Aorta (tissue), 5 donors: ENCODE measurements around the gene CD200. TPM values are rescaled to one million over a fixed set of nuclear protein-coding genes. Genes with fewer than 3 reads are reported as not detected.
A peak's percentile ranks its signal among the peaks of the same experiment; 100 is the strongest.

Source experiments
- ATAC-seq: fragments of 200-7000 bp; cut with Tn5 transposase; one replicate; pipeline ENCODE4 v1.9.1; 2022; ENCODE audit warnings: moderate library complexity; ENCODE audit not compliant: low FRiP score
- DNase-seq, 2 donors: peaks; one replicate each; pipeline ENCODE4 v3.0.0-alpha.2; 2020
- H3K27ac ChIP-seq, 2 donors: one replicate each; pipeline ENCODE4 v1.5.1; 2013; ENCODE audit warnings: low read length in 2 of 2, mild to moderate bottlenecking in 2 of 2, moderate library complexity in 2 of 2, control low read depth in 1 of 2, inconsistent platforms in 1 of 2, low read depth in 1 of 2
- H3K27me3 ChIP-seq, 2 donors: one replicate each; pipeline ENCODE4 v1.6.1; 2013; ENCODE audit warnings: control low read depth in 1 of 2, low read length in 1 of 2, mild to moderate bottlenecking in 1 of 2, moderate library complexity in 1 of 2; ENCODE audit not compliant: insufficient read depth in 2 of 2, control insufficient read depth in 1 of 2
- H3K36me3 ChIP-seq, 2 donors: one replicate each; pipeline ENCODE4 v1.6.1; 2013; ENCODE audit warnings: control low read depth in 1 of 2, low read length in 1 of 2, mild to moderate bottlenecking in 1 of 2; ENCODE audit not compliant: insufficient read depth in 2 of 2, control insufficient read depth in 1 of 2
- H3K4me1 ChIP-seq, 2 donors: one replicate each; pipeline ENCODE4 v1.6.1; 2013; ENCODE audit warnings: low read length in 2 of 2, control low read depth in 1 of 2, mild to moderate bottlenecking in 1 of 2, moderate library complexity in 1 of 2; ENCODE audit not compliant: insufficient read depth in 2 of 2, control insufficient read depth in 1 of 2
- H3K4me3 ChIP-seq, 2 donors: one replicate each; pipeline ENCODE4 v1.5.1; 2013; ENCODE audit warnings: low read length in 2 of 2, control low read depth in 1 of 2, mild to moderate bottlenecking in 1 of 2
- H3K9me3 ChIP-seq: one replicate; pipeline ENCODE4 v1.6.1; 2013; ENCODE audit warnings: mild to moderate bottlenecking, low read length; ENCODE audit not compliant: control insufficient read depth
- WGBS, 2 donors: extraction: QIAGEN DNeasy Blood & Tissue Kit; methylation state at CpG; one replicate each; pipeline ENCODE4 v1.1.7; 2013; 5-methylcytosine and 5-hydroxymethylcytosine counted together
- intact Hi-C, 2 donors: fragments of 100-400 bp; cut with DNase I; formaldehyde crosslinking; loops; one replicate each; pipeline versions ENCODE4 v1.14.2 to v1.15.0; 2022
- polyA plus RNA-seq, 2 donors: library from polyadenylated mRNA; stranded (reverse); fragments of 200-250 nt; gene quantifications; one replicate each; pipeline ENCODE4 v1.2.3, GENCODE V29; 2013
- total RNA-seq, 2 donors: library from RNA; stranded (reverse); fragmentation: NEBNext Ultra II Directional; extraction: Animal tissue kit (Norgen Biotek cat#: 25700); gene quantifications; one replicate each; pipeline ENCODE4 v1.2.1, GENCODE V29; 2021
- donor health status: healthy with polysubstance abuse.
- donor health status: Bipolar disorder and iron deficiency.
- donor health status: DM: no; HTN: no; CAD: no.
- donor health status: DM: no; HTN: no; CAD: no.
- donor health status: DM: yes; HTN: yes; CAD: no.

The CD200 gene
- total and polyA plus RNA-seq, 4 donors, result 15.8 to 45.3 (median 29.9) TPM

DNA sequence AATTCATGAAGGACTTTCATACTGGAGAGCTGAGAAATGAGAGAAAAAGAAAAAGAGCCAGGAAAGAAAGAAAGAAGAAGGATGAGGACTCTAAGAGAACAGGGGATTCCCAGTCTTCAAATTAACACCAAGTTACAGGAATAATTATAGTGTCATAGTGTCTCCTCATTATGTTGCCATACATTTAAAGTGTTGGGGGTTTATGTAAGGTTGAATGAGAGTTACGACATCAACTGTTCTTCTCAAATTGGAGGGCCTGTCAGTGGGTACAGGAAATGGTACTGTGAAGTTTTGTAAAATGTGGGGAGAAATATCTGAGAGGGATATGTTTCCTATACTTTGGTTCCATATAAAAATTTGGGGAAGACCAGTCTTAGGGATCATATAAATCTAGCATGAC is 12.3 kb upstream of the CD200 start:
- Histone ChIP-seq H3K27ac (no peak overlapping the region), H3K27me3 (no peaks in the 10 kb centered on the region), H3K9me3 (no peaks in the 10 kb centered on the region), H3K36me3 (no peaks in the 10 kb centered on the region), H3K4me3 (no peak overlapping the region), H3K4me1 (no peaks in the 10 kb centered on the region)
- intact Hi-C loops, result no loop called here
- ATAC-seq (no peak), DNase-seq (no peak)
- WGBS, 2 donors, result 91 to 97% methylated on average over 1 of the region's 1 CpG

DNA sequence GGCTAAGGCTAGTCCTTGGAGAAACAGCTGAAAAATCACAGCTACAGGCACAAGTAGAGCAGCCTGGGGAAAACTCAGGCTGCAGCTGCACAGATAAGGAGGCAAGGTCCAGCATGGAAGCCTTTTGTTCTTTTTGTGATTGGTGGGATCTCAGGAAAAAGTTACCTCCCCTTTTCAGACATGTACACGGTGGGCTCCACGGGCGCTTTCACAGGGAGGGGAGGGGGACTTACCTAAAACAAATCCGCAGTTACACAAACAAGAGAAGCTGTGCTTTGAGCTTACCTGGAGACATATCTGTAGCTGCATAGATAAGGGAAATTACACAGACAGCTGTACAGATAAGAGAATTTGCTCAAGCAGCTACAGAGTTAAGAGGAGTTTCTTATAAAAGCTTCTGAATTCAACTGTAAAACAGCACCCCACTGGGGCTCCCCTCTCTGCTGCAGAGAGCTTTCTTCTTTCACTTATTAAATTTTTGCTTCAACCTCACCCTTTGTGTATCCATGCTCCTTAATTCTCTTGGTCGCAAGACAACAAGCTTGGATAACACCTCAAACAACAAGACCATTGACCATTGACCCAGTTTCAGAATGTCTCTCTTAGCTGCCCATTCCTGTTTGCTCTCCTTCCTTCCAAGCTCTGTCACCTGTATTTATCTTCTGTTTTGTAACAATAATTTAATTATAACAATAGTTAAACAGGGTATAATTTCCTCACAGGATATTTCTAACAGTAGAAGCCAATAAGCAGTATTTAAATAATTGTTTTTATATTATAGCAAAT is 10.9 kb upstream of the CD200 start:
- no peaks in the 10 kb centered on the region for H3K4me1 ChIP-seq
- intact Hi-C loops, result no loop called here
- no peaks in the 10 kb centered on the region for H3K36me3 ChIP-seq
- no peak for DNase-seq
- H3K4me3 ChIP-seq, result no peak overlapping the region
- ATAC-seq, result no peak
- WGBS, 2 donors, result 38 to 53% methylated on average over 5 of the region's 5 CpGs
- H3K27me3 ChIP-seq, result no peaks in the 10 kb centered on the region
- H3K27ac ChIP-seq, result no peak overlapping the region
- no peaks in the 10 kb centered on the region for H3K9me3 ChIP-seq

DNA sequence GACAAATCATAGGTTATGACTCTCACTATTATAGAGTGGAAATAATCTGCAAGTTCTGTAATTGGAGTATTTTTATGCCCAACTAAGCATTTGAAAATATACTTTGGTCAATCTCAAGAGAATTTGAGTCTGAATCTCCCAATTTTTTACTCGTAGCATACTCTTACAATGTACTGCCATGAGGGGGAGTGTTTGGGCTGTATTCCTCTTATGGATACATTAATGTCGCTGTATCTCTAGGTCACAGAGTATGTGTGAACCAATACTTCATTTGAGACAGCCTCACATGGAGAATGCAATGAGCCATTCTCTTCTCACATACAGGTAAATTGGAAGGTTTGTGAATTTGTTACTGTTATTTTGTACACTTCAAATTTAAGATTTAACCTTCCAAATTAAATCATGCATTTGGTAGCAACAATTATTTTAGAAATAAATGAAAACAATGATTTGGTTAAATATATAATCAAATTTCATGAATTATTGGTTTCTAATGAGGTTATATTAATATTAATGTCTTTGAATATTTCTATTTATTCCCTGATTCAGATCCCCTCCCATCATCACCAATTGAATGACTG is 5.5 kb upstream of the CD200 start:
- no peaks in the 10 kb centered on the region for H3K36me3 ChIP-seq
- peak; percentile 86 for ATAC-seq
- no peaks in the 10 kb centered on the region for H3K4me1 ChIP-seq
- 0 to 2% methylated on average over 2 of the region's 2 CpGs for WGBS, 2 donors
- no peak for DNase-seq
- no peak overlapping the region for H3K4me3 ChIP-seq
- no peaks in the 10 kb centered on the region for H3K27me3 ChIP-seq
- intact Hi-C loops, result loop anchor here in 1 of 2 donors (2.0 kb wide), 1 partner anchor 191 kb away; no protein-coding TSS in a partner anchor
- H3K9me3 ChIP-seq, result no peaks in the 10 kb centered on the region
- H3K27ac ChIP-seq, result no peak overlapping the region

DNA sequence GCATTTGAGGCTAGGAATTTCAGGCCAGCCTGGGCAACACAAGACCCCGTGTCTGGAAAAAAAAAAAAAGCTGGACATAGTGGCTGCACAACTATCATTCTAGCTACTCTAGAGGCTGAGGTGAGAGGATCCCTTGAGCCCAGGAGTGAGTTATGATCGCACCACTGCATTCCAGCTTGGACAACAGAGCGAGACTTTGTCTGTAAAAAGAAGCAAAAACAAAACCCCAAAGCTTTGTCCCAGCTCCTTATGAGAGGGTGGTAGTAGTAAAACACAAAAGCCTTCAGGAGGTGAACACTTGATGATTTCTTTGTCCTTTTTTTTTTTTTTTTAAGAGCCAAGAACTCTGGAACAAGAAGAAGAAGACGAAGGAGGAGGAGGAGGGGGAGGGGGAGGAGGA is 1.1 kb upstream of the CD200 start:
- 70 to 93% methylated on average over 3 to 4 of the region's 4 CpGs for WGBS, 2 donors
- no peak overlapping the region for H3K27ac ChIP-seq
- ATAC-seq, result no peak
- H3K27me3 ChIP-seq, result no peaks in the 10 kb centered on the region
- no peaks in the 10 kb centered on the region for H3K9me3 ChIP-seq
- H3K36me3 ChIP-seq, result no peaks in the 10 kb centered on the region
- H3K4me3 ChIP-seq, result no peak overlapping the region
- no peak for DNase-seq
- intact Hi-C loops, result loop anchor here (5.0 kb wide), 3 partner anchors 60 to 185 kb away; no protein-coding TSS in a partner anchor
- H3K4me1 ChIP-seq, result peaks cover 0 to 1% of the 10 kb centered on the region in 2 donors

DNA sequence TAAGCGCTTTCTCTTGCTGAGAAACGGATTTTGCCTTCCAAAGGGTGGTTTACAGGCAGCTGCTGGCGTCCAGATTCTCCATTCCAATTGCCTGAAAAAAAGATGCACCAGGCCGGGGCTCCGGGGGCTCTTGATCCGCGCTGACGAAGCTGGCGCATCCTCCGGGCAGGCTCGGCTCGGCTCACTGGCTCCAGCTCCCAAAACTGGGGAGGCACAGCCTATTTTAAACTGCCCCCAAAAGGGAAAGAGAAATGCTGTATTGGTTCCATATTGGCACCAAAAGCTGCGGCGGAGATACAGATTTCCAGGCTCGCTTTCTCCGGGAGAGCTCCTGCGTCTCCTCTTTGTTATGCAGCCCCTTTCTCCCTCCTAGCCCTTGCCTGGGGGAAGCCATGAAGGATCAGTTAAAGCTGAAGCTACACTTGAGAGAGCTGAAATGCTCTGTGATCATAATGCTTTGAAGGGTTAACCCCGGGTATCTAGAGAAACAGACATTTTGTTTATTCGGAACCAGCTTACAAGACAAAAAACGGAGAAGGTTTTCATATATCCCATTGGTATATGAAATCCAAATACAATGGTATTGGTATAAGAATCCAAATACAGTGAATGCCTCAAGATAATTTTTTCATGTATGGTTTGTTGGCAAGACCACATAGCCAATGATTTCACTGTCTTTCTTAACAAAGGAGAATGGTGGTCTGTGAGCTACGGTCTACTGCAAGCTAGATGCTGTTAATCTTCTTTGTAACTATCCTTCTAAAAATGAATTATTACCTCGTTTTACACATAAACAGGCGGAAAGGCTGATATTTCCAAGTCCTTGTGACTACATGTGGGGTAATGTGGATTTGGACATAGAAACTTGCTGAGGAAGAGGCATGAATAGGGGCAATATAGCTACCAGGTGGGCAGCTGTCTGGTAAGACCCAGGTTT is 693 bp downstream of the CD200 start:
- peaks cover 1 to 2% of the 10 kb centered on the region in 2 donors for H3K4me1 ChIP-seq
- H3K27ac ChIP-seq, result peak overlapping the region; percentile 18 to 95
- peak; percentile 77 for ATAC-seq
- DNase-seq, result peak; percentile 54 to 77
- H3K36me3 ChIP-seq, result no peaks in the 10 kb centered on the region
- WGBS, 2 donors, result 0 to 1% methylated on average over 23 of the region's 23 CpGs
- H3K27me3 ChIP-seq, result no peaks in the 10 kb centered on the region
- no peaks in the 10 kb centered on the region for H3K9me3 ChIP-seq
- intact Hi-C loops, result loop anchor here (5.0 kb wide), 3 partner anchors 59 to 184 kb away; no protein-coding TSS in a partner anchor
- peak overlapping the region; percentile 90 to 94 for H3K4me3 ChIP-seq

DNA sequence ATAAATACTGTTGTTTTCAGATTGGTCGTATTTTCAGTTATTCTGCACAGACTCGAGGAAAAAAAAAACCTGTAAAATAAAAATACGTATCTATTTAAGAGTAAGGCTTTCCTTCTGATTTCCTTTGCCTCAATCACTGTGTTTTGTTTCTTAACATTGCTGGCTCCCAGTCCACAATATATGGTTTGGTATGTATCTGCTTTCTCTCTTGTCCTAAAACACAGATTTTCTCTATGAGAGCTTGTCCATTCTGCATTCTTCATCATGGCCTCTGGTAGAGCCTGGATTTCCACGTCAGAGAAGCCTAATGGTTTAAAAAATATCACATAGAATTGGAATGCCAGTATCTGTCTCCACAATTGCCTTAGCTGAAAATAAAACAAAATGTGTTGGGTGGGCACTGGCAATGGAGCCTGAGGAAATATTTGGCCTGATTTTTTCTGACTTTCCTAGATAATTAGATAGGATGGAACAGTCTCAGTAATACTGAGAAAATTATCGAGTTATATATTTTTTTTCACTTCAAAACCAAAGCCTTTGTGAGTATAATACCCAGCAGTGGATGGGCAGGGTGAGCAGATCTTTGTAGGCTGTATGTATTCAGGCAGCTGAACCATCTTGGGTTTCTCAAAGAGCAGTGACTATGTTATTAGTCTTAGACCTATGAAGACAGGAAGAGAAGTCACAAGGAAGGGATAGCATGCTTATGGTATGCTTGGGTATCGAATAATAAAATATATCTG is 1.9 kb downstream of the CD200 start:
- Histone ChIP-seq H3K36me3 (no peaks in the 10 kb centered on the region), H3K9me3 (no peaks in the 10 kb centered on the region), H3K4me1 (peaks cover 2 to 5% of the 10 kb centered on the region in 2 donors), H3K4me3 (peak overlapping the region; percentile 90 to 94), H3K27ac (peak overlapping the region; percentile 18 to 84), H3K27me3 (no peaks in the 10 kb centered on the region)
- no peak for ATAC-seq
- intact Hi-C loops, result loop anchor here (5.0 kb wide), 4 partner anchors 57 to 182 kb away; no protein-coding TSS in a partner anchor
- WGBS, 2 donors, result 15 to 18% methylated on average over 6 of the region's 6 CpGs
- DNase-seq, result no peak

DNA sequence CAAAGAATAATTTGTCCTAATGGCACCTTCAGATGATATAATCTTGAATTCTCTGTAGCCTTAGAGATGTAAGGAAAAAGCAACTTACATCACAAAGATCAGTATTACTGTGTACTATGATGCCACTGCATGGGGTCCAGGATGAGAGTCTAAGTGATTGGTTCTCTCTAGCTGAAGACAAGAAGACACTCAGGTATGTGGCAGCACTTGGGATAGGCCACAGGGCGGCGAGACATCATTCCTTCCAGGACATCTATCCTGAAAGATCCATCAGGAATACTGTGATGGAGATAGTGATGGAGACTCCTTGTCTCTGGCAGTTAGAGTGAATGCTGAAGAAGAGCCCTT is 2.5 kb downstream of the CD200 start:
- peak overlapping the region in 1 of 2 donors; percentile 94 for H3K4me3 ChIP-seq
- no peaks in the 10 kb centered on the region for H3K9me3 ChIP-seq
- H3K4me1 ChIP-seq, result peaks cover 2 to 5% of the 10 kb centered on the region in 2 donors
- no peaks in the 10 kb centered on the region for H3K27me3 ChIP-seq
- no peaks in the 10 kb centered on the region for H3K36me3 ChIP-seq
- whole genome bisulfite sequencing, 2 donors, result 94 to 100% methylated on average over 2 of the region's 2 CpGs
- peak overlapping the region; percentile 1 to 84 for H3K27ac ChIP-seq
- no peak for ATAC-seq
- intact Hi-C loops, result loop anchor here in 1 of 2 donors (5.0 kb wide), 1 partner anchor 72 kb away; no protein-coding TSS in a partner anchor
- DNase-seq, result no peak
